GM21825 (cell line): ENCODE measurements around the gene KCNJ4.

Experiments
- ATAC-seq: cut with Tn5 transposase; IDR thresholded peaks from one replicate; pipeline ENCODE4 v1.9.1; 2021; ENCODE audit warnings: mild to moderate bottlenecking, moderate library complexity; ENCODE audit not compliant: unreplicated experiment

KCNJ4 gene

DNA sequence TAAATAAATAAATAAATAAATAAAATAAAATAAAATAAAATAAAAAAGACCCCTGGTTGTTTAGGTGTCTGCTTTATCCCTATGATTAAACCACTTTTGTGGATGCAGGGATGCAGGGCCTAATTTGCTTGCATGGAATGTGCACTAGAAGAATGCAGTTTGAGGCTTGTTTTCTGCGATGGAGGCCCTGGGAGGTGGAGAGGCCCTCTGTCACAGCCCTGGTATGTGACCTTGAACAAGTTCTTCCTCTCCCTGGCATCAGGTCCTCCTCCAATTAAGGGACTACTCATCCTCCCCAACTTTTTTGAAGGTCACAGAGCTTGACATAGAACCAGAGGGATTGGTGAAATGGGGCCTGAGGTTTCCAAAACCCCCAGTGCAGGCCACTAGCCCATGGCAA lies 22.7 kb downstream of the KCNJ4 start:
- ATAC-seq, result no peak

GRCh38 chr22:38431266-38432010 lies 23.6 kb downstream of the KCNJ4 start:
- no peak for ATAC-seq

DNA sequence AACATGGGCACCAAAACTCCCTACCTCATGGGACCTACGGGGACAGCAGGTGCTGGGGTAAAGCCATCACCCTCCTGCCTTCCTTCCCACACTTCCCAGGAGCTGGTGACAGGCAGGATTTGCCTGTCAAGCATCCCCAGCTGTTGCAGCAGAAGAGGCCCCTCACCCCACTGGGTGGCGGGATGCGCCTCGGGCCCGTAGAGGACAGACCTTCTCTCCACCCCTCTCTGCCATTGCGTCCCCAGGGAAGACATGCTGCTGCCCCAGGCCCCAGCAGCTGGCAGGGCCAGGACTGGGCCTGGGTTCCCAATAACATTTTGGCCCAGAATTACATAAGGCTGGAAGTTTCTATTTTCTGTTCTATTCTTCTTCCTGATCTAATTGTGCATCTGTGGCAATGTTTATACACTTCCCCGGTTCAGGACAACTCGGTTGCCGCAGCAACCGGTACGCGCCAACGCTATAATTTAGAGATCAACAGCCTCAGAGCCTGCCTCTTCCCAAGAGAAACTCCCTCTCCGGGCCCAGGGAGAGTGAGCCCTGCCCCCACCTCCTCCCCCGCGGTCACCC lies 25.4 kb downstream of the KCNJ4 start:
- no peak for ATAC-seq

DNA sequence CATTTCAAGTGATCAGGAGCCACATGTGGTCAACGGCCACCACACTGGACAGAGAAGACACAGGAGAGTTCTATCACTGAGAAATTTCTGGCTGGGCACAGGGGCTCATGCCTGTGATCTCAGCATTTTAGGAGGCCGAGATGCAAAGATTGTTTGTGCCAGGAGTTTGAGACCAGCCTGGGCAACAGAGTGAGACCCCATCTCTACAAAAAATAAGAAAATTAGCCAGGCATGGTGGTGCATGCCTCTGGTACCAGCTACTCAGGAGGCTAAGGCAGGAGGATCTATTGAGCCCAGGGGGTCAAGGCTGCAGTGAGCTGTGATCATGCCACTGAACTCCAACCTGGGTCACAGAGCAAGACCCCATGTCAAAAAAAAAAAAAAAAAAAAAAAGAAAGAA lies 26.3 kb downstream of the KCNJ4 start:
- ATAC-seq, result no peak

DNA sequence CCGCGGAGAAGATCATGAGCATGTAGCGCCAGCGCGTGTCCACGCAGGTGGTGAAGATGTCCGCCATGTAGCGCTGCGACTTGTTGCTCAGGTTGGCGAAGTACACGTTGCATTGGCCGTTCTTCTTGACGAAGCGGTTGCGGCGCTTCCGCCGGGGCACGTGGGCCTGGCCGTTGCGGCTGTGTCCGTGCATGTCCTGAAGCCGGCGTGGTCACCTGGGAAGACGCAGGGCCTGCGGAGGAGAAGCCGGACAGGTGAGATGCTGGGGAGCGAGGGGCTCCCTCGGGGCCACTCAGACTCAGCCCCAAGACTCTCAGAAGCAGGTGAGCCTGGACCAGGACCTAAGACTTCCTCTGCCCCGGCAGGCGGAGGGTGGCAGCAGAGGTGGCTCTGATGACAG lies 27.1 kb downstream of the KCNJ4 start:
- ATAC-seq, result no peak

GRCh38 chr22:38427465-38427864 lies 27.5 kb downstream of the KCNJ4 start:
- no peak for ATAC-seq

- no peak for ATAC-seq
Measured at GRCh38 chr22:38426628-38427027, 28.4 kb downstream of the KCNJ4 start.

DNA sequence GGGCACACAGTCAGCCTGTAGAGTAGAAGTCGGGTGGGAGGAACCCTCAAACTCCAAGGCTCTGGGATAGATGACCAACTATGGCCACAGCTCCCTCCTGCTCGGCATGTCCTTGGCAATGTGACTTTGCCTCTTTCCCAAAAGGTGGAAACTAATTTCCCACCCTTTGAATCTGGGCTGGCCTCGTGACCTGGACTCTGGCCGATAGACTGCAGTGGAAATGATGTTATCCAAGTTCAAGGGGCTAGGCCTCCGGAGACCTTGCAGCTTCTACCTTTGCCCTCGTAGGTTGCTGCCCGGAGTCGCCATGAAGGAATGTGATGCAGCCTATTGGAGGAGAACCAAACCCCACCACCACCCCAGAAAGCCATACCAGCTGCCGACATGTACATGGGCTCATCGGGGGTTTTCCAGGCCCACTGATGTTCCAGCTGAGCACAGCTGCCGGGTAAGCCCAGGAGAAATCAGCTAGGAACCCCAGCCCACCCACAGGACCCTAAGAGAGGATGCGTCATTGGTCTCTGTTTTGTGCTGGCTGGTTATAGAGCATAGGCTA lies 30.4 kb downstream of the KCNJ4 start:
- ATAC-seq, result no peak

DNA sequence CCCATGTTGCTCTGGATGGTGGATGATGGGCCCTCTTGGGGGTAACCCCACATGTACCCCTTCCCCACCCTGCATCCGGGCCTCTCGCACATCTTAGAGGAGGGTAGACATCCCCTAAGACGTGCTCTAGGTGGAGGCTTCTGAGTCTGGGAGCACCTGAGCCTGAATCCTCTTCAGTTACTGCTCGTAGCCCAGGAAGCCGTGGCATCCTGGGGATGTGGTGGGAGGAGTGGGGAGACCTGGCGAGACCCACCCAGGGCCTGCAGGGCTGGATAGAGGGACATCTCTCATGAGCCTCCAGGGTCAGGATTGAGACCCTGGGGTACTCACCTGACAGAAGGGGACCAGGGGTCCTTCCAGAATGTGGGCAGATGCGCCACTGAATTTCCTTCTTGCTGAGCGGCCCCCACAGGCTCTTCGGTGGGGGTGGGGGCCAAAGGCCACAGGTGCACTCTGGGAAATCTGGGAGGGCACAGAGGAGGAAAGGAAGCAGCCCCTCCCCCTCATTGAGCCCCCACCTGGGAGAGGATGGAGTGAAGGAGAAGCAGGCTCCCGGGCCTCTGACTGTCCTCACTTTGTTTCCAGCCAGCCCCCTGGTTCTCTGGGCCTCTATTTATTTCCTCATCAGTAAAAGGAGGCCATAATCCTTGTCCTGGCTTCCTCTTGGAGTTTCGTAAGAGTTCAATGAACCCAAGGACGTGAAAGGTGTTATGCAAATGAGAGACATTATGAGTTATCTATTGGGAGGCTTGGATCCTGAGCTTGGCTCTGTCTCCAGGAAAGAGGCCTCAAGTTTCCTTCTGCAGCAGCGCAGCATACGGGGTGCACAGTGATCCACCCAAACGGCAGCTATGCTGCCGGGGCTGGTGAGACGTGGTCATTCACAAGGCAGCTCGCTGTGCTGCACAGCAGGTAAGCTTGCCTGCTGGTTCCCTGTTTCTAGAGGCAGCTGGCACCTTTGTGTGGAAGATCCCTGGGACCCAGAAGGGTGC lies 31.2 kb downstream of the KCNJ4 start:
- ATAC-seq, result no peak

- no peak for ATAC-seq
Measured at GRCh38 chr22:38422611-38423511, 32.1 kb downstream of the KCNJ4 start.

DNA sequence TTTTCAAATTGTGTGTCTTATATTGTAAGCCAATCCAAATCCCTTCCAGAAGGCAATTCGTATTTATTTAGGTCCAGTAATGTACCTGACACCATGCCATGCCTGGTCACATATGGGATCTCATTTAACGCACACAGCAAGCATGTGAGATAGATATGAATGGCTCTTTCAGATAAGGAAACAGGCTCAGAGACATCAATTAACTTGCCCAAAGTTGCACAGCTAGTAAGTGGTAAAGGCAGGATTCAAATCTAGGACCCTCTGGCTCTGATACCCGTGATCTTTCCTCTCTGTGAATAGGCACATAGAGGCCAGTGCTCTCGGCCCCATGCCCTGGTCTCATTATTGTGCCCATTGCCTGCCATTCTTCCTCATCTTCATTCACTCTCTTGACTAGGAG lies 34.3 kb downstream of the KCNJ4 start:
- ATAC-seq, result no peak

DNA sequence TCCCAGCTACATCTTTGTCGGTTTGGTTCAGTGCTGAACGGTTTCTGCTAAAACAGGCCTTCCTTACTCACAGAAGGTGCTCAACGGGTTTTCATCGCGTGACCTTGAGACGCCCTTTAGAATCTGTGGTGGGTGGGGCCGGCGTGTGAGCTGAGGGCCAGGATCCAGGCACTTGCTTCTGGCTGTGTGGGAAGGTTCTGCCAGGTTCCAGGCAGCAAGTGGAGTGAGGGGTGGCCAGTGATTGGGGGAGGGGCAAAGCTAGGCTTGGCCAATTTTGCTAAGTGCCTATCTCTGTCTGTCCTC lies 35.2 kb downstream of the KCNJ4 start:
- no peak for ATAC-seq

DNA sequence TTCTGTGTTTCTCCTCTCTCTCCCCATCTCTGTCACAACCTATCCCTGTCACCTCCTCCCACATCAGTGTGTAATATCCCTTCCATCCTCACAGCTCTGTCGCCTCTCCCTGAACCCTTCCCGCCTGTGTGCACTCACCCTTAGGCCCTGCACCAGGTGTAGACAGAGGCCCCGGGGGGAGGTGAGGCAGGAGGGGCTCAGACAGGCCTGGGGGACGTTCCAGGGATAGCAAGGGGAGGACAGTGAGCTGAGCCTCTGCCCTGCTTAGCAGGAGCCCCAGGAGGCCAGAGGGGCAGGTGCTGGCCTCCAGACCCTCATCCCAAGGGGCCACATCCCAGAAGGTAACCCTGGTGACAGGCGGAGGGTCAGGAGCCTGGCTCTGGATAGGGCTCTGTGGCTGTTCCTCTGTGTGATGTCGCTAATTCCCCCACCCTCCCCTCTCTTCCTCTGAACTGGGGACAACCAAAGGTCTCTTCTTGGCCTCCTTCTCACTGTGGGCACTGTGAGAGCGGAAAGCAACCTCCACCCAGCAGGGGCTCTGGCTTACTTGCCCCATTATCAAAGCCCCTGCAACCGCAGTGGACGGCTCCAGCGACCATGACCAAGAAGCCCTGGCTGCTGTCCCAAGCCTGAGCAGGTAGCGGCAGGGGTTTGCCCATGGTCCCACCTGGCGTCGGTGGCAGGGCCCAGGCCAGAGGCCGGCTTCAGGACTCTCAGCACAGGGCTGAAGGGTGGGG lies 35.7 kb downstream of the KCNJ4 start:
- no peak for ATAC-seq

DNA sequence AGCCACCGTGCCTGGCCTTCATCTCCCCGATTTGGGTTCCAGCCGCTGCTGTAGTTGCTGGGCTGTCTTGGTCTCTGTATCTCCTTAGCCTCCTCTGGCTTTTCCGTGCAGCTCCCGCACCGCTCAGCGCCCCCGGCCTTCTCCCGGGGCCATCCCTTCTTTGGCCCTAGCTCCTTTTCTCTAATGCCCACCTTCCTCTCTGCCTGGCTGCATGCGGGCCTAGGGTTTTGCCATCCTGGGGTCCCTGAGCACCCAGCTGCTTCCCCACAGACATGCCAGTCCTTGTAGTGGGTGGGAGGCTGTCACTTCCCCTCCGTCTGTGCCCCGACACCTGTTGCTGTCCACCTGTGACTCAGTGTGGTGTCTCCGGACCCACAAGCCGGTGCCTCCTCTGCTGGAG lies 36.4 kb downstream of the KCNJ4 start:
- no peak for ATAC-seq

DNA sequence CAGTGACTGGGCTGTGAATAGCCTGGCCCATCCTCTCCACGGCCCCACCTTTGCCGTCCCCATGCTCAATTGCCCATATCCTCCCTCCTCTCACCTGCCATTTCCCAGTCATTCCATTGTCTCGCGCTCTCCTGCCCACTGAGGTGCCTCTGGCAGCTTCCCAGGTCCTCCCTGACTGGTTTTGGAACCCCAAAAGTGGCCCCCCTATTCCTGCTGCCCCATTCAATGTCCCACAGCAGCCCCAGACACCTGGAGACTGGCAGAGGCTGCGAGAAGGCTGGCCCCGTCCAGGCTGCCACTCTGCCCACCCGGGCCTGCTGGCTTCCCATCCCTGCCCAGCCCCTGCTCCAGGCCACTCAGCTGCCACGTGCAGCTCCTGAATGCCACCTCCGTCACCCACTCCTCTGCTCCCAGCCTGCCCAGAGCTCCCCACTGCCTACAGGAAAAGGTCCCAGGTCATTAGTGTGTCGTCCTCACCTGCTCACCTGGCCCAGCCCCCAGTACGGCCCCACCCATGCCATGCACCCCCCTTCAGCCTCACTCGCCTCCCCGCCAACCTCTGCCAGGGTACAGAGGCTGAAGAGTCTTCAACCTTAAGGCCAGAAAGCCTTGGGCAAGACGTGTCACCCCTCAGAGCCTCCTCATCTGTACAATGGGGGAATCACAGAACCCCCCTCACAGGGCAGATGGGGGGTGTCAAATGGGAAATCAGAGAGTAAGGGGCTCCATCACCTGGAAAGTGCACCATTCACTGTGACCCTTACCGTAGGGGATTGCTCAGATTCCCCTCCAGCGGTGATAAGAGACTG lies 37.5 kb downstream of the KCNJ4 start:
- no peak for ATAC-seq

DNA sequence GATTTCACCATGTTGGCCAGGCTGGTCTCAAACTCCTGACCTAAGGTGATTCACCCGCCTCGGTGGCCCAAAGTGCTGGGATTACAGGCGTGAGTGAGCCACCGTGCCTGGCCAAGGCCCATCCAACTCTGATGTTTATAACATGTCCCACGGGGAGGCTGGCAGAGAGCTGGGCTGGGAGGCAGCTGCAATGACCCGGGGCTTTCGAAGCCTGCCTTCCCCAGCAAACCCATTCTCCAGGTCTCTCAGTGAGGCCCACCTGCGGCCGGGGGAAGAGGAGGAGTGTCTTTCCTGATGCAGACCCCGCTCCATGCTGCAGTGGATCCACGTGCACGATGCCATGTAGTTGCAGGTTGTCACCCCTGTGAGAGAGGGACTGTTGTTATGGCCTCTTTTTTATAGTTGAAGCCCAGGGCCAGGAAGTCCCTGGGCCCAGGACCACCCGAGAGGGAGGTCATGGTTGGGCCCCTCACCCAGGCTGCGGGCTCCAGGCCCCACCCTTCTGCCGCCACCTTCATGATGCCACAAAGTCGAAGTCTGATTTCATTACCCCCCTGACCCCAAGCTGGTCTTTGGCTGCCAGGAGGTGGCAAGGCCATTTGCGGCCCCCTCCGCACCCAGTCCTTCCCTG lies 38.3 kb downstream of the KCNJ4 start:
- ATAC-seq, result no peak

GRCh38 chr22:38415561-38416321 lies 39.3 kb downstream of the KCNJ4 start:
- no peak for ATAC-seq

- no peak for ATAC-seq
Measured at GRCh38 chr22:38415046-38415445, 40.0 kb downstream of the KCNJ4 start.
